Measurements from ENCODE around the gene KIAA1549.
"Not testable (repeated sequence)": the region's sequence is repeated elsewhere in the genome, so short reads cannot be mapped to it uniquely, and the experiment has no call there.

KIAA1549 gene

GRCh38 chr7:138981332-138982203, at the start of gene KIAA1549:
TSS of gene KIAA1549 (minus strand) at chr7:138981389. CDS start at chr7:138981269, 120 bp downstream.
- peak; percentile 67 for DNase-seq

DNA sequence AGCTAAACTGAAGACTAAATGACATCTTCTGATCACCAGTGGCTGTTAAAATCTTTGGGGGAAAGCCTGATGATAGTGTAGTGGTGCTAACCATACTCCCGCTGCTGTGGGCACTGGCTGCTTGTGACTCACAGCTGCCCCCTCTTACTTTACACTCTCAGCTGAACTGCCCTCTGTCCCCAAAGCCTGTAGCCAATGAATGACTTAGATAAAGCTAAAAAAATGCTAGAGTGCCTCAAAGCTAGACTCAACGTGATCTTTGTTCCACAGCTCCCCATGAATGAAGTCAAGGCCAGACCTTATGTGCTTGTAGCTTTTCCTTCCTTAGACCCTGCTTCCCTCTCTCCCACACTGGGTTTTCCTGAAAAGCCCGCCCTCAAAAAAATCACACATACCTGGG, 48.2 kb upstream of the KIAA1549 start:
- no peak for DNase-seq

DNA sequence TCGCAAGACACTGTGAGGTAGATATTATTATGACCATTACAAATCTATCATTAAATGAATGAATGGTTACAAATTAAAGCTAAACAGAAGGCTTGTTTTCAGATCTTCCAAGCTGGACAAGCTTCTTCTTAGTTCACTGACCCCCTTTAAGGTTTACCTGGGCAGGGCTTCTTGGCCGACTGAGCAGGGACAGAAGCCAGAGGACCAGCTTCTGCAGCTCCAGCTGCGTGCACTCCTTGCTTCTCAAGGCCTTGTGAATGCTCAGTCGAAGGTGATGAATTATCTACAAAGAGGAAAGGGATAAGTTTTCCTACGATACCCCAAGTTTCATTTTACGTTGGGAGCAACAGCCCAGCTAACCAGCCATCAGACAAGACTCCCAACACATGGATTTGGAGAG, 45.4 kb upstream of the KIAA1549 start:
- DNase-seq, result no peak

GRCh38 chr7:139025861-139026260, 44.7 kb upstream of the KIAA1549 start:
- DNase-seq, result not testable (repeated sequence)

DNA sequence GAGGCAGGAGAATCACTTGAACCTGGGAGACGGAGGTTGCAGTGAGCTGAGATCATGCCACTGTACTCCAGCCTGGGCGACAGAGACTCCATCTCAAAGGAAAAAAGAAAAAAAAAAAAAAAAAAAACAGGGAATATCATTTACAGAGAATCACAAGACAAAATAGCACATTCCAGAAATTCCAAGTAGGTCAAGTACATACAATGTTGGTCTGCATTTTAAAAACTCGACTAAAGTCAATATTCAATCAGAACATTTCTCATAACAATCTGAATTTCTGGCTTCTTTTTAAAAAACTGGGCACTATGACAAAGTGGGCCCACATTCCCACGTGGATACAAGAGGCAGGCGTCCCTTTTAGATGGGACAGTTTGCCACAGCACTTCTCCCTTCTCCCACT, 41.9 kb upstream of the KIAA1549 start:
- DNase-seq, result no peak

DNA sequence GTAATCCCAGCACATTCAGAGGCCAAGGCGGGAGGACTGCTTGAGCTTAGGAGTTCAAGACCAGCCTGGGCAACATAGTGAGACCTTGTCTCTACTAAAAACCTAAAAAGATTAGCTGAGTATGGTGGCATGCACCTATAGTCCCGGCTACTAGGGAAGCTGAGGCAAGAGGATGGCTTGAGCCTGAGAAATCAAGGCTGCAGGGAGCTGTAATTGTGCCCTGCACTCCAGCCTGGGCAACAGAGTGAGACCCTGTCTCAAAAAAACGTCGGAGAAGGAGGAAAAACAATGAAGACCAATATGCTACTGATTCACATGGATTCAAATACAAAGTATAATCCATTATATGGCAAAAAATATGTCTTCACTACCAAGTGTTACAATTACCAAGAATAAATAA, 41.1 kb upstream of the KIAA1549 start:
- DNase-seq, result no peak

GRCh38 chr7:139018910-139019309, 37.7 kb upstream of the KIAA1549 start:
- DNase-seq, result no peak

- DNase-seq, result peak; percentile 78
Measured at GRCh38 chr7:139016931-139017511, 35.8 kb upstream of the KIAA1549 start.

DNA sequence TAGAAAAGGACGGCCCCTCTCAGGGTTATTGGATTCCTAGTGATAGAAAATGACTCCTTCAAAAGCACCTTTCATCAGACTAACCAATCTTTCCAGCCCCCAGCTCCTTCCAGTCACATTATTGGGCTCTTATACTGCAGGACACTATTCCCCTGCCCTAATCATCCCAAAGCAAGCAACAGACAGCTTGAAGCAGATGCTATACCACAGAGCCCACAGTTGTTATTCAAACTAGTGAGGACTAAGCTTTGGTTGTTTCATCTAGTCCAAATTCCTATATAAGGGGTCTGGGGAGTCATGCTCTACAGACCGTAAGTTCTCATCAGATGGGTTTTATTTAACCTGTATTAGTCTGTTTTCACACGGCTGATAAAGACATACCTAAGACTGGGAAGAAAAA, 30.2 kb upstream of the KIAA1549 start:
- no peak for DNase-seq

GRCh38 chr7:139004321-139005090, 23.3 kb upstream of the KIAA1549 start:
- DNase-seq, result no peak

DNA sequence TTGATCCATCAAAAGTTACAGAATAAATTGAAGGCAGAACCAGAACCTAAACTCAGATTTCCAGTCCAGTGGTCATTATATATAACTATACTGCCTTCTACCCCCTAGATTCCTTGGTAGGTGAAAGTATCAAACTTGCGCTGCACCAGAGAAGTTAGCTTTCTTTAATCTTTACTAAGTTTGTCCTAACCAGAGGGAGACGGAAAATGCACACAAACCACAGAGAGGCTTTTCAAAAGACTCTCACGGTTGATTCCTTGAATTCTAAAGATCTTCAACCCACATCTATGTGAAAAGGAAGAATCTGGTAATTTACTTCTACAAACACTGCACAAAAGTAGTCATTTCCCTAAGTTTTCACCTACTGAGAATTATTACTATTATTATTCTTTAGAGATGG, 18.2 kb upstream of the KIAA1549 start:
- DNase-seq, result no peak

- no peak for DNase-seq
Measured at GRCh38 chr7:138992052-138992531, 10.9 kb upstream of the KIAA1549 start.

- no peak for DNase-seq
Measured at GRCh38 chr7:138987686-138988085, 6.5 kb upstream of the KIAA1549 start.

GRCh38 chr7:138982204-138982623, 1.0 kb upstream of the KIAA1549 start:
- DNase-seq, result no peak

DNA sequence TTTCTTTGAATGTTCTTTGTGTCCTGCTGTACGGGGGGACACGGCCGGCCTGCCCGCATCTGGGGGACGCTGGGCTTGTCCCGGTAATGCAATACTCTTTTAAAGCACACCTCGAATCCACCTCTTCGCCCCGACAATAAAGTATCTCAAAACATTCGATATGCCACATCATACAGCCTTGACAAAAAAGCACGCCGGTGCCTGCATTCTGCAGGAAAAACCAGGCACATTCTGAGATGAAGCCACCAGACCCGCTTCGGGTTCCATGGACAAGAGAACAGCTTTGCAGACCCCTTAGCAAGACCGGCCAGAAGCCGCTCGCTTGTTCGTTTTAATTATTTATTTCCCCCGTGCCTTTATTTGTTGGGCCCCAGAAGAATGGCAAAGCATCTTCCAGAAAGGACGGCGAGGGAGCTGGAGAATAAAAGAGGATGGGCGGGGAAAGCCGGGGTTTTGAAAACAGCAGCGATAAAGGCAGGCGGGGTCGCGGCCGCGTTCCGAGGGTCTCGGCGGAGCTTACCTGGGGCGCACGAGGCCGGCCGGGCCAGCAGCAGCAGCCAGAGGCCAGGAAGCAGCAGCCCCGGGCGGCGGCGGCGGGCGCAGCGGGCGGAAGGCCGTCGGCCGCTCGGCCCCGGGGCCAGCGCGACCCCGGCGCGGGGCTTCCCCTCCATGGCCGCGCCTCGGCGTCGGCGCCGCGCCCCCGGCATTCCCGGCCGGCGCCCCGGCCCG, 462 bp downstream of the KIAA1549 start:
- DNase-seq, result peak; percentile 23

DNA sequence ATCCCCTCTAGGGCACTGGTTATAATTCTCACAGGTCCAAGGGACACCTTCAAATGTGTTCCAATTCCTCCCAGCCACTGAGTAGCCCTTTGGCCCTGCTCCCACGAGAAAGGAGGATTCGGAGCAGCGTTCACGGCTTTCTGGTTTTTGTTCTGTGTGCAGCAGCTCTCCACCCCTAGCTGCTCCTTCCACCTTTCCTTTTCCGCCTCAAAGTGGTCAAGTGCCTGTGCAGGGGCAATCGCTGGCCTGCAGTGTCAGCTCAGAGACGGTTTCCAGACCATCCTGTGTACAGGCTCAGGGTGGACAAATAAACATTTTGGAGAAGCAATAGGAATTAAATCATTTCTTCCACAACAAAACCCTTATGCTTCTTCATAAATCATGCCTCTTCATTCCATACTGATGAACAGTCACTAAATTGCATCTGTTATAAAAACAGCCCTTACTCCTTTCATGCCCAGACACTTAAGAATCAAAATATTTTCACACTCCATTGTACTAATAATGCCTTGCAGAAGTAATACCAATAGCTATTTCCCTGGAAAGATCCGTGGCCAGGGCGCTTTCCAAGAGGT, 1.1 kb downstream of the KIAA1549 start:
- DNase-seq, result peak; percentile 6

- DNase-seq, result peak; percentile 21
Measured at GRCh38 chr7:138979226-138979979, 1.8 kb downstream of the KIAA1549 start.

- no peak for DNase-seq
Measured at GRCh38 chr7:138978541-138979184, 2.5 kb downstream of the KIAA1549 start.

- not testable (repeated sequence) for DNase-seq
Measured at GRCh38 chr7:138976161-138976560, 5.0 kb downstream of the KIAA1549 start.

DNA sequence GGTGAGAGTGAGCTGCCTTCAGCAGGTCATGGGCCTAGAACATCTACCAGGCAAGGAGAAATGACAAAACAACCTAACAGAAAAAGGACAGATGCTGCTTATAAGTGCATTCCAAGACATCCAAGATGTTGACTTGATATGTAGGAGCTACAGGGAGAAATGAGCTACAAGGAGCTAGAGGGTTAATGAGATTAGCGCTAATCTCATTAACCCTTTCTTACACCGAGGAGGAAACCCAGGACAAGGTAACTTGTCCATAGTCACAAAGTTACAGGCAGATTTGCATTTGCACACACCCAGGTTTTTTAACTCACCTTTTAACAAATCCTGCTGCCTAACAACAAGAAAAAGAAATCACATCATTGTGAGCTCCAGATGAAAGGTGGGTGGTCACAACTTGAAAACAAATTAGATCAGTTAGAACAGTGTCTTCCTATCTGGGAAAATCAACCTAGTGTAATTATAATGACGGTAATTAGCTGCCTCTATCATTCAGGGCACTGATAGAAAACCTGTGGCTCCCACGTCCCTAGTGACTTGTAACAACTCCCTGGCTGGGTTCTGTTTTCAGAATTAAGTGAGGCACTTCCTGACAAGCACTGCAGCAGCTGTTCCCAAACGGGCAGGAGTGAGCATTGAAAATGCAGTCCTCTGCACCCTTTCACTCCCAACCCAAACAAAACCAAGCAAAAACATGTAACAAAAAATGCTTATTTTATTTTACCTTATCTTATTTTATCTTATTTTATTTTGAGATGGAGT, 5.7 kb downstream of the KIAA1549 start:
- DNase-seq, result peak; percentile 5
